HG03342 (cell line): Measurements from ENCODE around the gene CPPED1.
A peak's percentile ranks its signal among the peaks of the same experiment; 100 is the strongest.
"Not testable (repeated sequence)": the region's sequence is repeated elsewhere in the genome, so short reads cannot be mapped to it uniquely, and the experiment has no call there.

Experiments used
- ATAC-seq: cut with Tn5 transposase; IDR thresholded peaks from one replicate; pipeline ENCODE4 v1.9.1; 2021; ENCODE audit warnings: mild to moderate bottlenecking, moderate library complexity; ENCODE audit not compliant: unreplicated experiment

Gene CPPED1

GRCh38 chr16:12803203-12804093 is at the start of gene CPPED1:
Gene CPPED1, minus strand, starts transcription at chr16:12803887. Its CDS starts 111 bp downstream, at chr16:12803776.
- ATAC-seq = peak; percentile 89

- ATAC-seq = no peak
Measured at GRCh38 chr16:12850186-12850585, 46.5 kb upstream of the CPPED1 start.

- ATAC-seq = no peak
Measured at GRCh38 chr16:12846592-12846991, 42.9 kb upstream of the CPPED1 start.

DNA sequence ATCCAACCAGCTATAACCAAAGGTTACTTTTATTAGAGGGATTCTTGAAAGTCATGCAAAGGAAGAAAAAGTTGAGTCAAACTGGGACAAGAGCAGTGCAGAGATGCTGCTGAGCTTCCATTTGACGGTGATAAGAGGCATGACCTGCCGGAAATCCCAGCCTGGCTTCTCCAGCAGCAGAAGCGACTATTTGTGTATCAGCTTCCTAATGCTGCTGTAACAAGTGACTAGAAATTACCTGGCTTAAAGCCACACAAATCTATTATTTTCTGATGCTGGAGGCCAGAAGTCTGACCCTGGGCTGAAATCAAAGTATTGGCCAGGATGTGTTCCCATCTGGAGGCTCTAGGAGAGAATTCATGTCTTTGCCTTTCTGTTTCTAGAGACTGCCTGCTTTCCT is 41.6 kb upstream of the CPPED1 start:
- no peak for ATAC-seq

DNA sequence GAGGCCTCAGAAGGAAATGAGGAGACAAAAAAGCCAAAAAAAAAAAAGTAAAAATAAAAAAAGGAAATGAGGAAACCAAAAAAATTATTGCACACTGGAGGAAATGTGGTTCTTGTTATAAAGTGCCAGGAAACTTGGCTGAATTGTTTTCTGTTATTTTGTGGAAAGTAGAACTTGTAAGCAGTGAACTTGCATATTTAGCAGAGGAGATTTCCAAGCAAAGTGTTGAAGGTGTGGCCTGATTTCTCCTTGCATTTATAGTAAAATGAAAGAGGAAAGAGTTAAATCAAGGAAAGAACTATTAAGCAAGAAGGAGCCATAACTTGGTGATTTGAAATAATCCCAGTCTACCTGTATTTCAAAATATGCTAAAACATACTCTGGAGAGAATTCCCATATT is 34.1 kb upstream of the CPPED1 start:
- no peak for ATAC-seq

DNA sequence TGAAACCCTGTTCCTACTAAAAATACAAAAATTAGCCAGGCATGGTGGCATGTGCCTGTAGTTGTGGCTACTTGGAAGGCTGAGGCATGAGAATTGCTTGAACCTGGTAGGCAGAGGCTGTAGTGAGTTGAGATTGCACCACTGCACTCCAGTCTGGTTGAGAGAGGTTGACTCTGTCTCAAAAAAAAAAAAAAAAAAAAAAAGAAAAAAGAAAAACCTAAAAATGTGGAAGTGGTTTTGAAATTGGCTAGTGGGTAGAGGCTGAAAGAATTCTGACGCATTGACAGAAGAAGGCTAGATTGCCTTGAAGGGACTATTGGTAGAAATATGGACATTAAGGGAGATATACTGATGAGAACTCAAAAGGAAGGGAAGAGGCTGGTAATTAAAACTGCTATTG is 33.6 kb upstream of the CPPED1 start:
- no peak for ATAC-seq

DNA sequence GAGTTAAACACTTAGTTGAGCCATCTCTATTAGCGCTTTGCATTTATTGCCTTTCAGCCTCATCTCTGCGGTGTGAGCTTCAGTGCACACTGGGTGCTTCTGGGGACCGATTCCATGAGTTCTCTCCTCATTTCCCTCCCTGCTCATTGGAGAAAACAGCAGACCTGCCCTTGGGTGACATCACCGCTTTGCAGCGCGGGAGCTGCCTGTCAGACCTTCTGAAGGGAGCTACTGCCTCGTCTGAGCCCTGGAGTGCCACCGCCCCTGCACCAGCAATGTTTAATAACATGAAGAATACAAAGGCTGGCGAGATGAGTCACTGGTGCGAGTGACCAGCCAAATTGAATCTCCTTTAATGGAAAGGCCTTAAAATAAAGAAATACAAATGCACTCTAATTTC is 30.2 kb upstream of the CPPED1 start:
- no peak for ATAC-seq

GRCh38 chr16:12829096-12829888 is 25.6 kb upstream of the CPPED1 start:
- no peak for ATAC-seq

- ATAC-seq = no peak
Measured at GRCh38 chr16:12828206-12828605, 24.5 kb upstream of the CPPED1 start.

DNA sequence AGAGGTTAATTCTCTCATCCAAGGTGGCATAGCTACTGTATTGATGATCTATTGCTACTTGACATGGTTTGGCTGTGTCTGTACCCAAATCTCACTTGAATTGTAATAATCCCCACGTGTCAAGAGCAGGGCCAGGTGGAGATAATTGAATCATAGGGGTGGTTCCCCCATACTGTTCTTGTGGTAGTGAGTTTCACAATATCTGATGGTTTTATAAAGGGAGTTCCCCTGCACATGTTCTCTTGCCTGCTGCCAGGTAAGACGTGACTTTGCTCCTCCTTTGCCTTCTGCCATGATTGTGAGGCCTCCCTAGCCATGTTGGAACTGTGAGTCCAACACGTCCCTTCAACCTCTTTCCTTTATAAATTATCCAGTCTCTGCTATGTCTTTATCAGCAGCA is 22.9 kb upstream of the CPPED1 start:
- ATAC-seq = no peak

- ATAC-seq = no peak
Measured at GRCh38 chr16:12819126-12820117, 15.7 kb upstream of the CPPED1 start.

DNA sequence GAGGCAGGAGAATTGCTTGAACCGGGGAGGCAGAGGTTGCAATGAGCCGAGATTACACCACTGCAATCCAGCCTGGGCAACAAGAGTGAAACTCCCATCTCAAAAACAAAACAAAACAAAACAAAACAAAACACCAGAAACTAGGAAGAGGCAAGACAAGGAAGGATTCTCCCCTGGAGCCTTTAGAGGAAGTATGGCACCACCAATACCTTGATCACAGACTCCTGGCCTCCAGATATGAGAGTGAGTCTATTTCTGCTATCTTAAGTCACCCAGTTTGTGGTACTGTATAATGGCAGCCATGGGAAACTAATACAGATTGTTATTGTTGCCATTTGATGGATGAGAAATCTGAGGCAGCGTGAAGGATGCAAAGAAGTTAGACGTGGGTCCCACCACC is 14.6 kb upstream of the CPPED1 start:
- ATAC-seq = no peak

GRCh38 chr16:12816791-12817214 is 13.1 kb upstream of the CPPED1 start:
- ATAC-seq = not testable (repeated sequence)

GRCh38 chr16:12815361-12815760 is 11.7 kb upstream of the CPPED1 start:
- ATAC-seq = no peak

DNA sequence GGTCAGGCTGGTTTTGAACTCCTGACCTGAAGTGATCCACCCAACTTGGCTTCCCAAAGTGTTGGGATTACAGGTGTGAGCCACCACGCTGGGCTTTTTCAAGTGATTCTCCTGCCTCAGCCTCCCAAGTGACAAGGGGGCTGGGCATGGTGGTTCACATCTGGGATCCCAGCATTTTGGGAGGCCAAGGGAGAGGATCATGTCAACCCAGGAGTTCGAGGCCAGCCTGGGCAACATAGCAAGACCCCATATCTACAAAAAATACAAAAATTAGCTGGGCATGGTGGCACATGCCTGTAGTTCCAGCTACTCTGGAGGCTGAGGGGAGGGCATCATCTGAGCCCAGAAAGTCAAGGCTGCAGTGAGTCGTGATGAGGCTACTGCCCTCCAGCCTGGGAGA is 10.0 kb upstream of the CPPED1 start:
- not testable (repeated sequence) for ATAC-seq

- not testable (repeated sequence) for ATAC-seq
Measured at GRCh38 chr16:12813321-12813720, 9.6 kb upstream of the CPPED1 start.

DNA sequence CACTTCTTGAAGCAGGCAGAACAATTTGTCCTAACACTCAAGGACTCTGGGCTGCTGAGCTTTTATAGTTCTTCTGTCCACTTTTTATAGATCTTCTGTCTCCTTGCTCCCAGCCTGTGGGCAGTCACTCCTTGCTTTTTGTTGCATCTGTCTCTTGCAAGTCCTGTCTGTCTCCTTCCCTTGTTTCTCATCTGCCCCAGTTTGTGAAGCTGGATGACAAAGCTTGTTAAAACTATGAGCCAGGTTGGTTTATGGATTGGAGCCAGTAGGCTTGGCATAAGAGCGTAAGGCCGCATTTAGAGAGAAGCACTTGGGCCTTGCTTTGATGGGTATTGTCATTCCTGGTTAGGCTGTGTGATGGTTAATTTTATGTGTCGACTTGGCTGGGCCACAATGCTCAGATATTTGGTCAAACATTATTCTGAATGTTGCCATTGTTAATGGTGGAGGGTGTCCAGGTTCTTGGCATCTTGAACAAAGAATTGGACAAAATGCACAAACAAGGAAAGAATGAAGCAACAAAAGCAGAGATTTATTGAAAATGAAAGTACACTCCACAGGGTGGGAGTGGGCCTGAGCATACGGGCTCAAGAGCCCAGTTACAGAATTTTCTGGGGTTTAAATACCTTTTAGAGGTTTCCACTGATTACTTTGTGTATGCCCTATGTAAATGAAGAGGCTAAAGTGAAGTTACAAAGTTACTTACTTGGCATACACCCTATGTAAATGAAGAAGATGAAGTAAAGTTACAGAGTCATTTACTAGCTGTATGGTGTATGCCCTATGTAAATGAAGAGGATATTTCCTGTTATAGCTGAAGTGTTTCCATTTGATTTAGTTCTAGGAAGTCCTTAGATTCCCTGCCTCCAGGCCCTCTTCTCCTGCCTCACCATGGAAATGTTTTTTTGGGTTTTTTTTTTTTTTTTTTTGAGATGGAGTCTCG is 8.0 kb upstream of the CPPED1 start:
- no peak for ATAC-seq

- no peak for ATAC-seq
Measured at GRCh38 chr16:12805066-12805465, 1.4 kb upstream of the CPPED1 start.

DNA sequence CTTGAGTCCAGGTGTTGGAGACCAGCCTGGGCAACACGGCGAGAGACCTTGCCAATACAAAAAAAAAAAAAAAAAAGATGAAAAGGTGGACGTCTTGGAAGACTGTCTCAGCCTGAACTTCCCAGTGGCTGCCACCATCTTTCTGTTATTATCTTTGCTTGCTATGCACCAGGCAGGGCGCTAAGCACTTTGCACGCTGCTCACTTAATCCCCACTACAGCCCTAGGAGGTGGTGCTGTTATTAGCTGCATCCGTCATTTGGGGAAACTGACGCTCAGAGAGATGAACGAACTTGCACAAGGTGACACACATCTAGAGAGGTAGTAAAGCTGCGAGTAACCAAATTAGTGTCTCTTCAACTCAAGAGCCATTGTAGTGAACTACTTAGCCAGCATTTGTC is 708 bp upstream of the CPPED1 start:
- ATAC-seq = no peak

- no peak for ATAC-seq
Measured at GRCh38 chr16:12802661-12803060, 1.0 kb downstream of the CPPED1 start.
